NCI-H524 treated with DMSO at 0.1 percent for 48 hours (cell line): ENCODE measurements around the gene PPP2R2B.

Experiments used
- DNase-seq: peaks from one replicate; lab custom pipeline; 2025; lab: John Stamatoyannopoulos, UW

The PPP2R2B gene

DNA sequence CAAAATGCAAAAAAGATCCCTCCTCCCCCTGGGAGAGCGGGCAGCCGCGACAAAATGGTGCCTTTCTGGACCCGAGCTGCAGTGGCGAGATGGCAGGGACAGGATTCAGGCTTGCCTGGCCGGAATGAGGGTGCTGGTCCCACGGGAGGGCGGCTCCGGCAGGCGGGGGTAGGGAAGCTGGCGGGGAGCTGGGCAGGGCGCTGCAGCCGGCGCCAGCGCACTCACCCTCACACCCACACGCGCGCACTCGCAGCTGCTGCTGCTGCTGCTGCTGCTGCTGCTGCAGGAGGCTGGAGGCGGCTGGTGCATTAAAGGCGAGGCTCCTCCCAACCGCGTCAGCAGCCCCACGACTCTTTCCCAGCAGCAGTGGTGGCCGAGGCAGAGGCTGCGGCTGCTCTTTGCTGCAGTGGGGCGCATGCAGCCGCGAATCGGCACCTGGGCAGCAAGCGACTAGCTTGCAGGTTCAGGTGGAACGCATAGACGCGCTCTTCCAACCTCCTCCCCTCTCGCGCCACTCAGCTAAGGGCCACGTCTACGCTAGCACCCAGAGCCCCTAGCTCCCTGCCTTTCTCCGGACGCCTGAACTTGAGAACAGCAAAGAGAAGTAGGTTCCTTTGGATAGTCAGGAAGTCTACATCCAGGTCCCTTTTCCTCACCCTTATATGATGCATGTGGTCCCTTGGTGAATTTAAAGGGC lies at the start of gene PPP2R2B:
Gene PPP2R2B (minus strand): TSS at position 282 of the 697 bp plus-strand sequence.
- peak; percentile 30 for DNase-seq

- DNase-seq, result no peak
Measured at GRCh38 chr5:146924132-146924531, 45.6 kb upstream of the PPP2R2B start.

DNA sequence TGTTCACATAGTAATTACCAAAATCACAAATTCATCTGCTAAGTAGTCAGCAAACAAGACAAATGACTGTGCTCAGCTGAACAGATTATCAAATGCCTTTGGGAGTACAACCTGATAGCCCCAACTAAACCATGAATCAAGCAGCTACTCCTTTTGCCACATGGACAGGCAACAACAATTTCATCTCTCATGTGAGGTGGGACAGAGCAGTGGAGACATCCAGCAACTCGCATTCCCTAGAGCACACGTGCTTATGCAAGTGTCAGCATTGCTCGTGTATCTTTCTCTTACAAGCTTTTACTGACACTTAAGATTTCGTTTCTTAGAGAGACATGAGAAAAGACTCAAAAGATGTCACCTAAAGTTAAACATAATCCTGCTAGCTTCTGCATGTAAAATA lies 42.7 kb upstream of the PPP2R2B start:
- no peak for DNase-seq

DNA sequence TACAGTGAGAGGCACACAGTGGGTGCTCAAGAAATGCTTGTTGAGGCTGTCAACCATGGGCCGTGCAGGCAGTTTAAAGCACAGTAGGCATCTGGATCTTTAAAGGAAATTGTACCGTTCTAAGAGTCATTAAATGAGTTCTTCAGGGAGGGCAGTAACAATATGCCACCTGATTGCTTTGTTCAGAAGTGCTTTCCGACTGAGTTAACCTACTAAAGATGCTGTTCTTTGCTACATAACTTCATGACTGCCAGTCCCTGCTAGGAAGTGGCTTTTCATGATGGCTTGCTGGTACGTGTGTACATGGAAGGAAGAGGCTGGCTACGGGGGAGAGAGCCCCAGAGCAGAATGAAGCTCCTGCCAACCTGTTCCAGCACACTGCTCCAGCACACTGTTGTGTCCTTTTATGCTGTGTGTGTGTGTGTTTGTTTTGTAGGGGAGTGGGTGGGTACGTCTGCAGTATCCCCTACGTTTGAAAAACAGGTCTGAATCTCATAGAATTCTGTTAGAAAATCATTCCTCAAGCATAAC lies 41.9 kb upstream of the PPP2R2B start:
- DNase-seq, result no peak

DNA sequence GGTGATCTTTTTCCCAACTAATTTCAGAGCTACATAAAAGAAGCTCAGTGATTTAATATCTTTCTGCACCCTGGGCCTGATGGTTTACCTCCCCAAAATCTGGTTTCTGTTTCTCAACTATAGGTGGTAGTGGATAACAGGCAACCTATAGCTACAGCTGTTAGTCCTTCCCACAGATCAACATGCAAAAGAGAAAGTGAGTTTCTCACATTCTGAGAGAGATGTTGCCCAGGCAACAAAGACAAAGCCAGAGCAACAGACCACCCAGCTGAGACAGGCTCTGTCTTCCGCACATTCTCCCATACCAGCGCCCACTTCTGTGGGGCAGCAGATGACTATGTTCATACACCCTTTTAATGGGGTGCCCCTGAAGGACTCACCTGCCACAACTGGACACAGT lies 40.7 kb upstream of the PPP2R2B start:
- no peak for DNase-seq

DNA sequence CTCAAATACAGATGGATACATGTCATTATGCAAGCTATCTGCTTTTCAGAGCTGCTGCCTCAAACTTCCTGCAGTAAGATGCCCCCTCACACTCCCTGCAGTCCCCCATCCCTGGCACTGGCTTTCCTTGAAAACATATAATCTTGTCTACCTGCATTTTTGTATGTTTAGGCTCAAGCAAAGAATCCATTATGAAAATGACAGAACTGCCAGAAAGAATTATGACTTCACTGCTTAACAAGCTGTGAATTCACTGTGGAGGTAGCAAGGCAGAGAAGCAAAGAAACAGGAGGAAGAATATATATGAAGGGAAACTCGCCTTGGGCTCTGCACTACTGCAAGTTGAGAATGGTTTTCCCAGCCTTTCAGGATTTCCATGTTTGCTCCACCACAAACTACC lies 39.4 kb upstream of the PPP2R2B start:
- DNase-seq, result no peak

DNA sequence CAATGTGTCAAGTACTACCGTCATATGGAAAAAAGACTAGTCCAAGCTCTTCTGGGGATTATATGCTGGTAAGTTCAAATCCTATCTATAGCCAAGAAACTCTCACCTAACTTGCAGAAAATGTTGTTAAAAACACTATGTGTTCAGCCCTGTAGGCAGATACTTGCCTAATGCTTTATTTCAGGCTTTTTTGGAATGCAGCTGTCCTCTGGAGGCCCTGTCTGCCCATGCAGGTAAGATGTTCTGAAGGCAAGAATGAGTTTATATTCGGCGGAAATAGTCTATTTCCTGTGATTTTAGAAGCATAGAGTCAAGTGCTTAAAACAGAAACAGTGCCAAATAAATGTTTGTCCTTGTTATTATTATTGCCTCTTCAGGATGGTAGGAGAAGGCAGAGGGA lies 34.3 kb upstream of the PPP2R2B start:
- DNase-seq, result no peak

GRCh38 chr5:146910239-146910638 lies 31.7 kb upstream of the PPP2R2B start:
- DNase-seq, result no peak

- no peak for DNase-seq
Measured at GRCh38 chr5:146909255-146910068, 30.9 kb upstream of the PPP2R2B start.

- no peak for DNase-seq
Measured at GRCh38 chr5:146906803-146907202, 28.2 kb upstream of the PPP2R2B start.

GRCh38 chr5:146904890-146905289 lies 26.3 kb upstream of the PPP2R2B start:
- no peak for DNase-seq

DNA sequence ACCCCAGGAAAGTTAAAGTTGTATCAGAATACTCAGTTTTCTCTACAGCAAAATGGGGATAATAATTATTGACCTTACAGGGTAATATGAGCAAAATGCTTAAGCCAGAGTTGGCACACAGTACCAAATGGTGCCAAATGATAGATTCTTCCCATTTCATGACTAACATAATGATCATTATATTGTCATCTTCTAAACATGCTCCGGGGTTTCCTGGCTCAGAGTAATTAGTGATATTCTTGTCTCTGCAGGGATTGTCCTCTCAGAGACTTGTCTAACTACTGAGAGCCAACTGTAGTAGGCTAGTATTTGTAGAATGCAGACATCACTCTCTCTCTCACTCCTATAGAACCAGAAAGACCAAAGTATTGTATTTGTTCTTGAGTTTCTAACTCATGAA lies 25.2 kb upstream of the PPP2R2B start:
- no peak for DNase-seq

DNA sequence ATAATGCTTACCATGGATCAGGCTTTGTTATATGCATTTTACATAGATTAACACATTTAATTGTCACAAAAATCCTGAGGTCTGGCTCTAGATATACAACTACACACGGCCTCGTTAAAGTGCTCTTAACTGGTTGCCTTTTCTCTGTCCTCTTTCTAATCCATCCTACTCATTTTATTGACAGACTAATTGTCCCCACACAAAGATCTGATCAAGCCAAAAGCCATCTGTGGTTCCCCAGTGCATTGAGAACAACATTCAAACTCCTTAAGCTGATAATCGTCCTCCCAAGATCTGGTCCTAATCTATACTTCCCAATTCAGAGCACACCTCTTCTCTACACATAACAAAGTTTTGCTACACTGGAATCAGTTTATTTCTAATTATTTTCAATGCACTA lies 23.9 kb upstream of the PPP2R2B start:
- peak; percentile 14 for DNase-seq

- DNase-seq, result no peak
Measured at GRCh38 chr5:146897061-146897460, 18.5 kb upstream of the PPP2R2B start.

DNA sequence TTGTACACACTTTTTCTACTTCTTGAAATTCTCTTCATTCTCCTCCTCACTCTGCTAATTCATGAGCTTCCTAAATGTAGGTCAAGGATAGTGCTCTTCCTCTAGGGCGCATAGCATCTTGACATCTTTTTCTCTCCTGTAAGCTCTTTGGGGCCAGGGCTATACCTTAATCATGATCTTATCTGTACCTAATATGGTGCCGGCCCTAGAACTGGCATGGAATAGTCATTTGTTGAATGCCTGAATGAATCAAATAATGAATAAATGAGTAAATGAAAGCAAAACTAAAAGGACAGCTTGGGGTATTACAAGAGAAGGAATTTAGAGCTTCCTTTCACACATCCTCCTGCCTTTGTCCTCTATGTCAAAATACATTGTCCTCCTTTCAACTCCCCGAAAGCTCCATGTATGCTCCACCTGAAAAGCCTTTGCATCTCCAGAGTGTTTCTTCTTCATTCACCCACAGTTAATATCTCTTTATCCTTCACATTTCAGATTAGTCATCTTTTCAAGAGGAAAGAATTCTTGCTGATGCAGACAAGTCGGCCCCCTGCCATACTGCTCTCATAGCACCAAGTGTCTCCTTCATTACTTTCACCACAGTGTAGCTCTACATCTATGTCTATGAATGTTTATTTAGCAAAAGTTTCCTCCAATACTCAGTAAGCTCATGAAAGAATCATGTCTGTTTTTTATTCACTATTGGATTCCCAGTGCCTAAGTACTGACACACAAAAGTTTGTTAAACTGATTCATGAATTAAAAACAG lies 16.4 kb upstream of the PPP2R2B start:
- DNase-seq, result no peak

DNA sequence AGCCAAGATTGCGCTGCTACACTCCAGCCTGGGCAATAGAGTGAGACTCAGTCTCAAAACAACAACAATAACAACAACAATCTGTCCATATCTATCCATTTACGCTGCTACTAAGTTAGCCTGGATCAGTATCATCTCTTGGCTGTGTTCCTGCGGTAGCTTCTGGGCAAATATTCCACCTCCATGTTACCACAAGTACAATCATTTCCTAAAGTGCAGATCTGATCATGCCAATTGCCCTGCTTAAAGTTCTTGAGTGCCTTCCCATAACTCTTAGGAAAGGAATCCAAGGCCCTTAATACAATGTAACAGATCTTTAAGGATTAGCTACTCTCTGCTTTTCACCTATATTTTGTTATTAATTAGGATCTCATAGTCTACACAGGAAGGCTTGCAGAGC lies 15.4 kb upstream of the PPP2R2B start:
- DNase-seq, result no peak

DNA sequence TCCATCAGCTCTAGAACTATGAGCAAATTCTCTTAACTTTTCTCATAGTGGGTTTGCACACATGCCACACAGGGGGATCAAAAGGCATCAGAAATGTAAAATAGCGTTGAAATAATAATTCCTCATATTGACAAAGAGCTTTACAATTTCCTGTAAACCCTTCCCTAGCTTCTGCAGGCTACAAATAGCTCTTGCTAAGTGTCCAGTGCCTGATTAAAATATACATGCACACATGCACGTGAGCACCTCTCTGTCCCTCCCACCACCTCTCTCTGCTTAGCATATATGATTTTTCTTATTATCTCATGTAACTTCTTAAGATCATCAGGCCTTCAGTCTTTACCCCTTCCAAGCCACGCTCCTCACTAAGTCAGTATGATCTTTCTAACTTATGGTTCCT lies 13.7 kb upstream of the PPP2R2B start:
- DNase-seq, result no peak

DNA sequence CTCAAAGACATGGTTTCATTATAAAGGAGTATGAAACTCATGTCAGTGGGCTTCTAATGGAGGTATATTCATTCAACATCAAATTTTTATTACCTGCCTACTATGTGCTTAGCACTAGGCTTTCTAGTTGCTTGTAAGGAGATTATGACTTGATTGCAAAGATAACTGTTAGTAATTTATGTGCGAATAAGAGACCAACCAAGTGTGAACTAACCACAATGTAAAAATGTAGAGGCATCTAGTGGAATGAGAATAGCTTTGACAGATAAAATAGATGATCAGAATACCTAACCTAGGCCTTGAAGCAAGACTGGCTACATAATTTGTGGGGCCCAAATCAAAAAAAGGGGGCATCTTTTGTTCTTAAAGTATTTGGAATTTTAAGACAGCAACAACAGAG lies 13.0 kb upstream of the PPP2R2B start:
- DNase-seq, result no peak

GRCh38 chr5:146890731-146891440 lies 12.3 kb upstream of the PPP2R2B start:
- no peak for DNase-seq

DNA sequence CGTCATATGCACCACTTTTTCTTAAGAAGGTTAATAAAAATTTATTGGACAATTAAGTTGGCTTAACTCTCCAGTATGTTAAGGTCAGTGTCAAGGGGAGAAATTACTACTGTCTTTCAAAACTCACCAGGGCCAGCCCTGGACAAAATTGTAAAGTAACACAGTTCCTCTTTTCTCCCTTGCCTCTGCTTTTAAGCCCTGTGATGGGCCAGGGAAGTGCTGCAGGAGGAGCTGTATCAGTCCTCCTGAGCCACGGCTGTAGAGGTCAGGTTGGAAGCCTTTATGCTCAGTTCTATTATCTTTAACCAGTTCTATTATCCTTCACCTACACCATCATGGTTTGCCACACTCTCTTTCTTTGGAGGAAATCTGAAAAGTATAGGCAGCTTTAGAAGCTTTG lies 11.5 kb upstream of the PPP2R2B start:
- no peak for DNase-seq

- DNase-seq, result no peak
Measured at GRCh38 chr5:146889169-146889568, 10.6 kb upstream of the PPP2R2B start.
